Memory B cell (primary cell): Measurements from ENCODE around the gene EEIG1.
A peak's percentile ranks its signal among the peaks of the same experiment; 100 is the strongest.

Experiments used
- ATAC-seq: fragments of 150-1000 bp; cut with Tn5 transposase; 2 replicates; pipeline ENCODE4 v1.10.0; 2021; ENCODE audit warnings: low read depth, mild to moderate bottlenecking, moderate library complexity
- DNase-seq, 2 donors: peaks; one replicate each; pipeline ENCODE4 v3.0.0; 2022; ENCODE audit warnings: low spot score in 2 of 2
- H3K27ac Mint-ChIP-seq: one replicate; pipeline ENCODE4 v1.8.0; 2022; ENCODE audit warnings: mild to moderate bottlenecking, moderate library complexity, mixed read lengths
- H3K27me3 Mint-ChIP-seq: one replicate; pipeline ENCODE4 v1.8.0; 2022; ENCODE audit warnings: mixed read lengths
- H3K36me3 Mint-ChIP-seq: one replicate; pipeline ENCODE4 v1.8.0; 2022; ENCODE audit warnings: mild to moderate bottlenecking, mixed read lengths
- H3K4me1 Mint-ChIP-seq: one replicate; pipeline ENCODE4 v1.8.0; 2022; ENCODE audit warnings: mixed read lengths
- H3K4me3 Mint-ChIP-seq: one replicate; pipeline ENCODE4 v1.8.0; 2022; ENCODE audit warnings: mild to moderate bottlenecking, moderate library complexity, mixed read lengths
- H3K9me3 Mint-ChIP-seq: one replicate; pipeline ENCODE4 v1.8.0; 2022; ENCODE audit warnings: mixed read lengths

EEIG1 gene

DNA sequence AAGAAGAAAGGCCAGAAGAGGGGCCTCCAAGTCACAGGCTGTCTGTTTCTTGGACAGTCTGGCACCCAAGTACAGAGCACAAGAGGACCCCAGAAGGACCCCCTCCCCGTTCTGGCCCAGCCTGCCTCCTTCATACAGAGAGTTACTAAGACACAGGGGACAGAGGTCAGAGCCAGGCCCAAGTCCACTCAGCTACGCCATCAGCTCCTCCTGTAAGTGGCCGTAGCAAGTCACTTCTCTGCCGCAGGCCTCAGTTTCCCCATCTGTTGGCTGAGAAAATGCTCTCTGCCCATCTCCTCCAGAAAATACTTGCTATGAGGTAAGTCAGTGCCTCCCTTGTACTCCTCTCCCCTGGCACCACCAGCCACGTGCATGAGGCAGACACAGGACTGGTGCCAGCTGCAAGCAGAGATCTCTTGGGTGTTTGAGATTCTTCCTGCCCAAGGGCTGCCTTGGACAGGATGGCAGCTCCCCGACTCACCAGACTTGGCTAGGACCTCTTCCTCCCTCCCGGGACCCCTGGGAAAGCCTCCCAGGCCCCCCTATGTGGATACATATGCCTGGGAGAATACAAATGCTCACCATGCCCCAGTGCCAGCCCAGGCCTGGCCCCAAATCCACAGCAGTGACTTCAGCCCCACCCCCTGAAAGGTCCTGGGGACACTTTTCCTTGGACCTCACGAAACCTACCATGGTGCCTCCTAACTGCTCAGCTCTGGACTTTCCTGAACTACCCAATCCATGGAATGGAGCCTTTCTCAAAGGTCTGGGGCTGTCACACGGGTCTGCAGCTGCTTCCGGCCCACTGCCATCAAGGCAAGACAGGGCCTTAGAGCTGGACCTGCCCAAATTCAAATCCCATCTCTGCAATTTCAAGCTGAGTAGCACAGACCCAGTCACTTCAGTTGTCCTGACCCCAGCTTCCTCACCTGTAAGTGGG, 5.1 kb downstream of the EEIG1 start:
- Mint-ChIP-seq H3K9me3 (no peaks in the 10 kb centered on the region), H3K27me3 (no peaks in the 10 kb centered on the region), H3K27ac (peak overlapping the region; percentile 92), H3K4me3 (peak overlapping the region; percentile 98), H3K4me1 (peaks cover 58% of the 10 kb centered on the region), H3K36me3 (peaks cover 7% of the 10 kb centered on the region)
- ATAC-seq (no peak), DNase-seq (no peak)

DNA sequence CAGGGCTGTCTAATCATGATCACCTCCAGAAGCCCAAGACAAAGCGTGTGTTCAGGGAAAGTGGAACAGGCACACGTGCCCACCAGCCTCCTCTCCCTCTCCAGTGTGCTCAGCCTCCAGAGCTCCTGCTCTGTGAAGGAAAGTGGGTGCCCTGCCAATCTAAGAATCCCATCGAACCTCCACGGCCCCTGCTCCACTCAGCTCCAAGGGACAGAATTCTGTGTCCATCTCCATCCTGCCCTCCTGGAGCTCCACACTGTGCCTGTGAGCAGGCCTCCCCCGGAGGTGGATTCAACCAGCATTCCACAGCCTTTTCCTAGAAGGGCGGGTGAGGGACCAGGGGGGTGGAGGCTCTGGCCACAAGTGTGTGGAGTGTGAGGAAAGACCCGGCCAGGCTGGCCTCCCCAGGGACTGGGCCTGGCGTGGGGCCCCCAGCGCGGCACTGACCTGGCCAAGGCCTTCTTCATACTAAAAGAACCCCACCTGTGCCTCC, 6.0 kb downstream of the EEIG1 start:
- H3K9me3 Mint-ChIP-seq, result no peaks in the 10 kb centered on the region
- H3K27me3 Mint-ChIP-seq, result no peaks in the 10 kb centered on the region
- H3K27ac Mint-ChIP-seq, result peak overlapping the region; percentile 92
- peaks cover 66% of the 10 kb centered on the region for H3K4me1 Mint-ChIP-seq
- peaks cover 9% of the 10 kb centered on the region for H3K36me3 Mint-ChIP-seq
- DNase-seq (no peak), ATAC-seq (no peak)
- peak overlapping the region; percentile 73 for H3K4me3 Mint-ChIP-seq

DNA sequence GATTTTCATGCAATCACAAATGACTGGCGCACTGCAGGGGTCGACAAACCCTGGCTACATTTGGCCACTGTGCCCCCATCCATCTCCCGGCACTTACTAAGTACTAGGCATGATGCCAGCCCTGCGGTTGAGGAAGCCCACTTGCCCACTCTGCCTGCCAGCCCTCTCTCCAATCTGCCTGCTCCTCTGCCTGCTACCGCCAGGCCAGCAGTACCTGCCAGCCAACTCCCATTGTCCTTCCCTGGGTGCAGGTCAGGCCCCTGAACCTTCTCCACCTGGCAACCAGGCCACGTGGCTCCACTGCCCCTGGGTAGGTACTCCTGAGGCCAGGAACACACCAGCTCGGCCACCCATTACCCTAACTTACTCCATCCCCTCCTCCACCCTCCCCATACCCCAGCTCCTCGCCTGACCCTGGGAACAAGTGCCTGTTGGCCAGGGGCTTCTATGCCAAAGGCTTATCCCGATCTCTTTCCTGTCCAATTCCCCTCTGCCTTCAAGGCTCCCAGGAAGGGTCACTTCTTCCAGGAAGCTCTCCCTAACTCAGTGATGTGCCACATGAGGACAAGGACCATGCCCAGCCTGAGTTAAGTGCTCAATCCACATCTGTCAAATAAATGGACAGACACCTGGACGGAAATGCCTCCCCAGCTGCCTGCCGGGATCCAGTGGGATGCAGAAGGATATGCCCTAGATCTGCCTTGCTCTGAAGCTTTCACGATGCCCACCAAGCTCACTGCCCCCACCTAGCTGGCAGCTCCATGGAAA, 6.6 kb downstream of the EEIG1 start:
- no peaks in the 10 kb centered on the region for H3K9me3 Mint-ChIP-seq
- peaks cover 71% of the 10 kb centered on the region for H3K4me1 Mint-ChIP-seq
- ATAC-seq (no peak), DNase-seq (no peak)
- H3K36me3 Mint-ChIP-seq, result peaks cover 7% of the 10 kb centered on the region
- peak overlapping the region; percentile 73 for H3K4me3 Mint-ChIP-seq
- H3K27ac Mint-ChIP-seq, result peak overlapping the region; percentile 92
- no peaks in the 10 kb centered on the region for H3K27me3 Mint-ChIP-seq

DNA sequence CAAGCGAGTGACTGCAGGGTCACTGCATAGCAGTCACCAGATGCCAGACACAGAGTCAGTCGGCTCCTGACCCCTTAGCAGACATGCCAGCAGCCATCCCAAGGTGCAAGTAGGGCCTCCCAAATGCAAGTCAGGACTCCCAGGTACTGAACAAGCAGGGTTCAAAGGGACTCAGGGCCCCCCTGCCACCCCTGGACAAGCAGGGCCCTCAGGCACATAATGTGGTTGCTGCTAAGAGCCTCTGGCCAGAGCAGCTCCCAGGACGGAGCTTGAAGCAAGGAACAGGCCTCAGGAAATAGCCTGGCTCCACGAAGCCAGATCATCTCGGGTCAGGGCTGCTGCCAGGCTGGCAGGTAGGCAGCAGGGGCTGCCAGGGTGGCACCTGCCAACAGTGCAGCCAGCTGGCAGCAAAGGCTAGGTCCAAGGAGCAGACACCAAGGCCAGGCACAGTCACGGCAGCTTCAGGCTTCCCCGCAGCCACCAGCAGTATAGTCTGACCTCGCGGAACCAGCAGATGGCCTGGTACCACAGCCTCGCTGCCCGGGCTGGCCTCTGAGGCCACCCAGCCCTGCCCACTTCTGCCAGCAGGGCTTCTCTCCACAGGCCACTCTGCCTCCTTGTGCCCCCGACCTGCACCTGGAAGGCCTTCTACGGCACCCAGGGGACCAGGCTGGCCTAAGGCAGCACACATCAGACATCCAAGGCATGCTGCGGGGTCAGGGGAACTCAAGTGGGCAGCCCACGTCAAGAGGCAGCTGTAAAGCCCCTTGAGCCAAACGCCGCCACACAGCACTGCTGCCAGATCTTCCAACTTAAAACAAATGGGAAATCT, 7.4 kb downstream of the EEIG1 start:
- Mint-ChIP-seq H3K4me3 (peak overlapping the region; percentile 73), H3K27me3 (no peaks in the 10 kb centered on the region), H3K9me3 (no peaks in the 10 kb centered on the region), H3K4me1 (peaks cover 75% of the 10 kb centered on the region), H3K36me3 (peaks cover 7% of the 10 kb centered on the region), H3K27ac (peak overlapping the region; percentile 92)
- no peak for ATAC-seq
- DNase-seq, result no peak

DNA sequence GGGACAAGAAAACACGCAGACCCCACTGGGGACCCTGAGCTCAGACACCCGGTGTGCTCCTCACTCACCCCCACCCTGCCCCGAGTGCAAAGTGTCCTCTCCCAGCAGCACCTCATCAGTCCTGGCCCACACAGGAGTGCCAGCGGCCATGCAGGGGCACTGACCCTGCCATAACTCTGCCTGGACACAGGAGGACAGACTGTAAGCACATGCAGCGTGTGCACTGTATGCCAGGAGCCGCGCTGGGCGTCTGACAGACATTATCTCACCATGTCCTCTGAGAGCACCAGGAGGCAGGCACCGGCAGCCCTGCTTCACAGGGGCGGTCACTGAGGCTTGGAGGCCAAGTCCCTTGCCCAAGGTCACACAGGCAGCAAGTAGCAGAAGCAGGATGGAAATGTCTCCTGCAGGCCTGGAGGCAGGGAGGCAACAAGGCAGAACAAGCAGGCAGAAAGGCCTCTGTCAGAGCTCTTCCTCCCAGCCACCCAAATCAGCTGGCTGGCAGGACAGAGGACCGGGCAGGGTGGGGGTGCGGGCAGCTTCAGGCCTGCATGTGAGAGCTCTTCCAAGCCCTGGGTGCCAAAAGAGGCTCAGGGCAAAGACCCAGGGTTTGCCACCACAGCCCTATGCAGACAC, 8.4 kb downstream of the EEIG1 start:
- DNase-seq (no peak), ATAC-seq (no peak)
- no peaks in the 10 kb centered on the region for H3K9me3 Mint-ChIP-seq
- H3K36me3 Mint-ChIP-seq, result peaks cover 7% of the 10 kb centered on the region
- peaks cover 80% of the 10 kb centered on the region for H3K4me1 Mint-ChIP-seq
- H3K4me3 Mint-ChIP-seq, result peak overlapping the region; percentile 77
- H3K27me3 Mint-ChIP-seq, result no peaks in the 10 kb centered on the region
- peak overlapping the region; percentile 92 for H3K27ac Mint-ChIP-seq

DNA sequence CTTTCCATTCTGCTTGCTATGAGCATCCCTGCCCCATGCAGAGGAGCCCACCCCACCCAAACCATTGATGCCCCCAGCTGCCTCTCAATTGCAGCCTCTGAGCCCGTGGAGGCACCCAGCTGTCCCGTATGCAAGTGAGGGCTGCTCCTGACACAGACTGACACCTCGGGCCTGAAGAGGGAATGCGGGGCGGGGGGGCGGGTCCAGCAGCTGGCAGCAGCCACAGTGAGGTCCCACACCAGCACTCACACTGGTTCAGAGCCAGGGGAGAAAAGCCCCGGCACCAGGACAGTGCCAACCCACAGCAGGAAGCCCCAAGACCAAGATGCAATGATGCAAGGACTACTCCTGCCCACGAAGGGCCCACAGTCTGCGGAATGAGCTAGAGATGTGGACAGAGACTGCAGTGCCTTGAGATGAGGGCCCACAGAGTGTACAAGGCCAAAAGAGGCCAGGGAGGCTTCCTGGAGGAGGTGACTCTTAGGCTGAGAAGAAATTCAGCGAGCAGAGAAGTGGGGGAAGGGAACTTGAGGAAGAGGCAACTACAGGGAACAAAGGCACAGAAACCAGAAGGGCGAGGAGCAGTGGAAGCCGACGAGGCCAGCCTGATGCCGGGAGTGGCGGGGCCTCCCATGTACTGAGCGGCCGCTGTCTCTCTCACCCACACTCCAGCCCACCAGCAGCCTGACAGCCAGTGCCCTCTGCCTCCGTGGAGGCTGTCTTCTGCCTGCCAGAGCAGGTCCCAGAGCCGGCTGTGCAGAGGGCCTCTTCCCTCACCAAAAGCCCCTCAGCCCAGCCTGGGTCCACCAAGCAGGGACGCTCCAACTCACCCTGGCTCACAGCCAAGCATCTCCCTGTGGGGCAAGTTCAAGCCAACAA, 9.2 kb downstream of the EEIG1 start:
- DNase-seq, result no peak
- H3K4me1 Mint-ChIP-seq, result peaks cover 83% of the 10 kb centered on the region

DNA sequence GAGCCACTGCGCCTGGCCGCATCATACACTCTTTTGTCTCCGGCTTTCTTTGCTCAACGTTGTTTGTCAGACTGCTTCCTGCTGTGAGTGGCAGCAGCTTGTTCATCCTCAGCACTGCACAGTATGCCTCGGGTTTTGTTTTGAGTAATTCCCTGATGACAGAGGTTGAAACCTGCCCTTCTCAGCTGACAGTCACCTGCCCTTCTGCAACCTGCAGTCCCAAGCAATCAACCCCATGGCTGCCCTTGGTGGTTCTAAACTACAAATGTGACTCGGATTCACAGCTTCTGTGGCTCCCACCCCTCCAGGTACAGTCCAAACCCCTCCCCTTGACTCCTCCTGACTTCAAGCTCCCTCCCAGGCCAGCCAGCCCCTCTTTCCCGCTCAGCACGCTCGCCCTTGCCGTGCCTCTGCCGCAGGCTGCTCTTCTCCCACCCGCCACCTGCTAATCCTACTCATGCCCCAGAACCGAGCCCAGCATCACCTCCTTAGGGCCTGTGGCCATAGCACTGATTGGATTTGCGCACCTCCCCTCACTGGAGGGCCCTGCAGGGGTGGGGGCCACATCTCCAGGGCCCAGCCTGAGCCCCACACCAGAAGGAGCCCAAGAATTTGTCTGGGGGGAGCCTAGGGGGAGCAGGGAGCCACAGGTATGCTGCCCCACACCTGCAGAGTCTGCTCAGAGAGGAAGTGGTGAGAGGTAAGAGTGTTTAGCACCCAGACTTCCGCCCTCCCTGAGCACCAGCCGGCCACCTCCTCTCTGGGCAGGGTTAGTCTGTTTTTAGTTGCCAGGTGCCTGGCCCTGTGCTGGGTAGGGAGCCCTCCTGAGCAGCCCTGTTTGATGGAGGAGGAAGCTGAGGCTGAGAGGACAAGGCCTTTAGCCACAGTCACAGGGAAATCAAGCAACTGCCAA, 10.1 kb downstream of the EEIG1 start:
- ATAC-seq, result peak; percentile 71
- H3K27me3 Mint-ChIP-seq, result no peaks in the 10 kb centered on the region
- peaks cover 80% of the 10 kb centered on the region for H3K4me1 Mint-ChIP-seq
- H3K36me3 Mint-ChIP-seq, result peaks cover 7% of the 10 kb centered on the region
- peak overlapping the region; percentile 69 for H3K4me3 Mint-ChIP-seq
- peak; percentile 62 to 67 for DNase-seq
- no peaks in the 10 kb centered on the region for H3K9me3 Mint-ChIP-seq
- H3K27ac Mint-ChIP-seq, result peak overlapping the region; percentile 92

More for the DNA sequence above, 9.2 kb downstream of the EEIG1 start:
- peak overlapping the region; percentile 92 for H3K27ac Mint-ChIP-seq
- peaks cover 7% of the 10 kb centered on the region for H3K36me3 Mint-ChIP-seq
- no peaks in the 10 kb centered on the region for H3K27me3 Mint-ChIP-seq
- ATAC-seq, result peak; percentile 13
- no peaks in the 10 kb centered on the region for H3K9me3 Mint-ChIP-seq
- H3K4me3 Mint-ChIP-seq, result peak overlapping the region; percentile 77

DNA sequence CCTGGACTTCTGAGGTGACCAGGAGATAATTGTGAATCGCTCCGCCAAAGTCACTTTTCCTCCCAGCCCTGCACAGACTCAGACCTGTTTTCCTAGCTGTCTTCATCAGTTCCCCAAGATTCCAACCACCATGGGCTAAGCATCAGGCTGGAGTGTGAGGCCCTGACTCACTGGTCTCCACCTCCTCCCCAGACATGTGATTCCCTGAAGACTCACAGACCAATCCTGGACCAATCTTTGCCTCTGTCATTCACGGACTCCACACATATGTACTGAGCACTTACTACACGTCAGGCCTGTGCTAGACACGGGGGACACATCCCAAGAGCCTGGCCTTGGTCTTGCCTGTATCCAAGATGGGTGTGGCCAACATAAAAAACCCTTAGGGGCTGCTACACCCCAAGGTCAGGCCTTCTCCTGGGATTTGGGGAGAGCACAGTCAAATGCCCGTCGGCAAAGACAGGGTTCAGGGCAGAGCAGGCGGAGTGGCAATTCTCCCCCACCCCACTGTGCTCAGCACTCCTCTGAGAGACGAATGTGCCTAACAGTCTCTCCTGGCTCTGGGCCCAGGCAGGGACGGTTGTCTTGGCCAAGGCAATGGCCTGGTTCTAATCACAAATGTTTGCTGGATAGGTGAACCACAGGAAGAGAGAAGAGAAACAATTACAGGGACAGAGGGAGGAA, 11.9 kb downstream of the EEIG1 start:
- H3K27me3 Mint-ChIP-seq, result no peaks in the 10 kb centered on the region
- H3K27ac Mint-ChIP-seq, result peak overlapping the region; percentile 92
- H3K9me3 Mint-ChIP-seq, result no peaks in the 10 kb centered on the region
- peak overlapping the region; percentile 1 for H3K4me3 Mint-ChIP-seq
- DNase-seq, result no peak
- no peak for ATAC-seq
- peaks cover 80% of the 10 kb centered on the region for H3K4me1 Mint-ChIP-seq
- peaks cover 4% of the 10 kb centered on the region for H3K36me3 Mint-ChIP-seq

DNA sequence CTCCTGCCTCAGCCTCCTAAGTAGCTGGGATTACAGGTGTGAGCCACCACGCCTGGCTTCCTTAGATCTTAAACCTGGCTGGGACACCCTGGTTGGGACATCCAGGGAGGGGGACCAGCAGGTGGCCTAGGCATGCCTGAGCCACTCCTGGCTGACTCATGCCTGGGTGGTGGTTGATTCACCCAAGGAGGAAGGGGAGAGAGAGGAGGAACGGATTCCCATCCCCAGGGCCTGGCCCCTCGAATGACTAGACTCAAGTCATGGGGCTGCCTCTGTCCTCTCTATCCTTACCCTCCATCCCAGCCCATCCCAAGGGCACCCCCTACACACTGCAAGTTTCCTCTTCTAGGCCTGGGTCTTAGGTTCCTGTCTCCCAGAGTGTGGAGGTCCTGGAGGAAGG, 12.7 kb downstream of the EEIG1 start:
- DNase-seq (no peak), ATAC-seq (no peak)
- Mint-ChIP-seq H3K27ac (peak overlapping the region; percentile 92), H3K4me3 (no peak overlapping the region), H3K9me3 (no peaks in the 10 kb centered on the region), H3K4me1 (peaks cover 87% of the 10 kb centered on the region), H3K36me3 (peaks cover 4% of the 10 kb centered on the region), H3K27me3 (no peaks in the 10 kb centered on the region)

DNA sequence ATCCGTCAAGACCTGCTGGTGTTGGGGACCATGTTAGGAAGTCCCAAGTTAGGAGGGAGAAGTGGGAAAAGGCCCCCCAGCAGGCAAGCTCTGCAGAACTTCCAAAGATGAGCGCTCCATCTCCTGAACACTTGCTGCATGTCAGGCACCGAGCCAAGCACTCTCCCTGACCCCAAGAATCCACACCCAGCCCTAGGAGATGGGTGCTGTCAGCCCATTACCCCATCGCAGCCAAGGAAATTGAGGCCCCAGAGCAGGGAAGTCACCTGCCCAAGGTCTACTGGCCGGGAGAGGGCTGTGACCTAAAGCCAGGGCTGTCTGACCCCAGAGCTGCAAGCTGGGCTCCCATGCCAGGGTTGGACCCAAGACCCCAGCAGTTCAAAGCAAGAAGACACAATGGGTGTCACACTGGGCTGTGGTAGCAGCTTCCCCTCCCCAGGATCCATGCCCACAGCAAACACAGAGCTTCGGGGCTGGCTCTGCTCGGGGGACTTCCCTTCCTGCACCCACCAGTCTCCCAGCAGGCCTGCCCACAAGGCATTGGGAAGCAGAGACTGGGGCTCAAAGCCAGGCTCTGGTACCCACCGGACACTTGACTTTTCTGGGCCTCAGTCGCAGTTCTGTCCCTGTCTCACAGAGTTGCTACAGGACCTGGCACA, 13.5 kb downstream of the EEIG1 start:
- DNase-seq, result no peak
- no peaks in the 10 kb centered on the region for H3K9me3 Mint-ChIP-seq
- ATAC-seq, result no peak
- H3K4me1 Mint-ChIP-seq, result peaks cover 86% of the 10 kb centered on the region
- peak overlapping the region; percentile 92 for H3K27ac Mint-ChIP-seq
- H3K27me3 Mint-ChIP-seq, result no peaks in the 10 kb centered on the region
- peak overlapping the region; percentile 34 for H3K4me3 Mint-ChIP-seq
- H3K36me3 Mint-ChIP-seq, result peaks cover 4% of the 10 kb centered on the region
